ENCODE results near the gene PACRG.

PACRG gene

DNA sequence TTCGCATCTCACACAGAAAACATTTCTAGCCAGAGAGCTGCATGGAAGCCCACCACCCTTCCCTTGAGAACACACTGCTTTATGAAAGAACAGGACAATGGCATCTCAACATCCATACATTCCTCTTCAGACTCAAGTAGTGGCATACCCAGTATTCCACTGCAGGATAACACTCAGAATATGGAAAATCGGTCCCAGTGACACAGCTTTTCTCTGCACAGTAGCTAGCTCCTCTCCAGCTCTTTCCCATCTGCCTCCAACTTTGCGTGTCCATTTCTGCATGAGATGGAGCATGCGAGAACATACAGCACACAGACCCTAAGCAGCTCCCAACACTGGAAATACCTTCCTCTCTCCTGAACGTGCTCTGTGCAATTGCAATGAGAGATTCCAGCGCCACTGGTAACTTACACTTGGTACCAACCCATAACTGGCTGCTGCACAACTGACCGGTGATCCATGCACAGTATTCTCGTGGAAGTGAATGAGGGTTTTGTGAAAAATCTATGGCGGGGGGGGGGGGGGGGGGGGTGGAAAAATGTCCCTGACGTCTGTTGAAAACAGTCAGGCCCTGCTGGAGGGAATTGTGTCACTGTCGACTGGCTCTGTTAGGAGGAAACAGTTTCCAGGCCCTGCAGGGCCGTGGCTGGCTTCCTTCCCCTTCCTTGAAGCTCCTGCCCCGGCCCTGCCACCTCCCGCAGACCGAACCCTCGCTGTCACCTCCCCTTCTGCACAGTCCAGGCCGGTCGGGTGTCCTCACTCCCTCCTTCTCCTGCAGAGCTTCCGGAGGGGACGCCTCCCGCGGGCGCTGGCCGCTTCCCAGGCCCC is 420.9 kb downstream of the PACRG start:
- no peak for ATAC-seq
- TF ChIP-seq, protein P1, sequence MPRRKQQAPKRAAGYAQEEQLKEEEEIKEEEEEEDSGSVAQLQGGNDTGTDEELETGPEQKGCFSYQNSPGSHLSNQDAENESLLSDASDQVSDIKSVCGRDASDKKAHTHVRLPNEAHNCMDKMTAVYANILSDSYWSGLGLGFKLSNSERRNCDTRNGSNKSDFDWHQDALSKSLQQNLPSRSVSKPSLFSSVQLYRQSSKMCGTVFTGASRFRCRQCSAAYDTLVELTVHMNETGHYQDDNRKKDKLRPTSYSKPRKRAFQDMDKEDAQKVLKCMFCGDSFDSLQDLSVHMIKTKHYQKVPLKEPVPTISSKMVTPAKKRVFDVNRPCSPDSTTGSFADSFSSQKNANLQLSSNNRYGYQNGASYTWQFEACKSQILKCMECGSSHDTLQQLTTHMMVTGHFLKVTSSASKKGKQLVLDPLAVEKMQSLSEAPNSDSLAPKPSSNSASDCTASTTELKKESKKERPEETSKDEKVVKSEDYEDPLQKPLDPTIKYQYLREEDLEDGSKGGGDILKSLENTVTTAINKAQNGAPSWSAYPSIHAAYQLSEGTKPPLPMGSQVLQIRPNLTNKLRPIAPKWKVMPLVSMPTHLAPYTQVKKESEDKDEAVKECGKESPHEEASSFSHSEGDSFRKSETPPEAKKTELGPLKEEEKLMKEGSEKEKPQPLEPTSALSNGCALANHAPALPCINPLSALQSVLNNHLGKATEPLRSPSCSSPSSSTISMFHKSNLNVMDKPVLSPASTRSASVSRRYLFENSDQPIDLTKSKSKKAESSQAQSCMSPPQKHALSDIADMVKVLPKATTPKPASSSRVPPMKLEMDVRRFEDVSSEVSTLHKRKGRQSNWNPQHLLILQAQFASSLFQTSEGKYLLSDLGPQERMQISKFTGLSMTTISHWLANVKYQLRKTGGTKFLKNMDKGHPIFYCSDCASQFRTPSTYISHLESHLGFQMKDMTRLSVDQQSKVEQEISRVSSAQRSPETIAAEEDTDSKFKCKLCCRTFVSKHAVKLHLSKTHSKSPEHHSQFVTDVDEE (CRISPR knock-in tag; IDR thresholded peaks at IDR 0.05) = no peak
- TF ChIP-seq, protein P2, sequence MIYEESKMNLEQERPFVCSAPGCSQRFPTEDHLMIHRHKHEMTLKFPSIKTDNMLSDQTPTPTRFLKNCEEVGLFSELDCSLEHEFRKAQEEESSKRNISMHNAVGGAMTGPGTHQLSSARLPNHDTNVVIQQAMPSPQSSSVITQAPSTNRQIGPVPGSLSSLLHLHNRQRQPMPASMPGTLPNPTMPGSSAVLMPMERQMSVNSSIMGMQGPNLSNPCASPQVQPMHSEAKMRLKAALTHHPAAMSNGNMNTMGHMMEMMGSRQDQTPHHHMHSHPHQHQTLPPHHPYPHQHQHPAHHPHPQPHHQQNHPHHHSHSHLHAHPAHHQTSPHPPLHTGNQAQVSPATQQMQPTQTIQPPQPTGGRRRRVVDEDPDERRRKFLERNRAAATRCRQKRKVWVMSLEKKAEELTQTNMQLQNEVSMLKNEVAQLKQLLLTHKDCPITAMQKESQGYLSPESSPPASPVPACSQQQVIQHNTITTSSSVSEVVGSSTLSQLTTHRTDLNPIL (CRISPR knock-in tag; IDR thresholded peaks at IDR 0.05; ENCODE audit: low read depth) = no peak
- TF ChIP-seq ESRRG (CRISPR knock-in tag; IDR thresholded peaks at IDR 0.05) (no peak), PPARA (CRISPR knock-in tag; IDR thresholded peaks at IDR 0.05; ENCODE audit: borderline replicate concordance) (no peak), TOX (CRISPR knock-in tag; IDR thresholded peaks at IDR 0.05; ENCODE audit: borderline replicate concordance) (no peak), SNAI2 (CRISPR knock-in tag; IDR thresholded peaks at IDR 0.05) (no peak)

DNA sequence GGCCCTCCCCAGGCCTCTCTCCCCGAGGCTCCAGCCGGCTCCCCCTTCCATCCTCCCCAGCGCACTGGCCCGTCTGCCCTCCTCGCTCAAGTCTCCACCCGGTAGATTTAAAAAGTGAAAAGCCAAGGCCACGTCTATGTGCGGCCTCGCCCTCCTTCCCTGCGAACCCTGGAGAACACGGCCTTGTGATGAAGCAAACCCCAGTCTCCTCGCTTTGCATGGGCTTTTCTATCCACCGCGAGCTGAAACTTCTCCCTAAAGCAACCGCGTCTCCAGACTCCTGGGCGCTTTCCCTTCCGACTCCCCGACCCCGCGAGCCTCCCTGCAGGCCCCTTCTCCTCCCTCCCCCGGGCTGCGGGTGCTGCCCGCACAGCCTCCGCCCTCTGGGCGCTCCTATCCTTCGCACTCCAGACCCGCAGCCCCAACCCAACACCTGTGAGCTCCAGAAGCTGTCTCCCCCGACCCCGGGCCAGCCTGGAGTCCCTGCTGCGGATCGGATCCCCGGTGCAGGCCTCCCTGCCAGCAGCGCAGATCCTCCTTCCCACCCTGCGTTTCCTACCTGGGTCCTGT is 421.6 kb downstream of the PACRG start:
- ATAC-seq = no peak
- TF ChIP-seq OSR1 (CRISPR knock-in tag; IDR thresholded peaks at IDR 0.05) (no peak), ARNTL (CRISPR knock-in tag; IDR thresholded peaks at IDR 0.05; ENCODE audit: borderline replicate concordance, low read depth) (no peak), ZC3H10 (CRISPR knock-in tag; IDR thresholded peaks at IDR 0.05) (no peak), TOX (CRISPR knock-in tag; IDR thresholded peaks at IDR 0.05; ENCODE audit: borderline replicate concordance) (no peak), SNAI2 (CRISPR knock-in tag; IDR thresholded peaks at IDR 0.05) (no peak), ISL1 (CRISPR knock-in tag; IDR thresholded peaks at IDR 0.05) (no peak), RARB (CRISPR knock-in tag; IDR thresholded peaks at IDR 0.05) (no peak), ZFP30 (CRISPR knock-in tag; IDR thresholded peaks at IDR 0.05) (no peak), ESRRG (CRISPR knock-in tag; IDR thresholded peaks at IDR 0.05) (no peak), ZNF565 (CRISPR knock-in tag; conservative IDR thresholded peaks at IDR 0.05; ENCODE audit: low read depth) (no peak), ZFP3 (CRISPR knock-in tag; IDR thresholded peaks at IDR 0.05) (no peak)
- TF ChIP-seq, protein P2 (CRISPR knock-in tag; IDR thresholded peaks at IDR 0.05; ENCODE audit: low read depth) = no peak
- TF ChIP-seq, protein P1 (CRISPR knock-in tag; IDR thresholded peaks at IDR 0.05) = no peak

DNA sequence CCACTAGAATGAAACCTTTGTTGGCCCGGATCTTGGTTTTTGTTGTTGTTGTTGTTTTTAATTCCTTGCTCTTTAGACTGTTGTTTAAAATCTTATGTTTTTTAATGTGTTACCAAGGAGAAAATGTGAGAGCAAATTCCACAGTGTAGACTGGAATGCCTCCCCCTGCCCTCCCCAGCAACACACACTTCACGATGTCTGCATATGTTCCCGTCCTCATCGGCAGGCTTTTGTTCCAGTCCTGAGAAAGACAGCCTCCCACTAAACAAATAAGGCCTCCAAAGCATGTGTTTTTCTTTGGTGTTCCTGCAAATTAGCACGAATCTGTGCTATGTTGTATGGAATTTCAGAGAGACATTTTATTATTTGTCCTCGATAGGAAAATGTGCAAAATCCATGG is 423.4 kb downstream of the PACRG start:
- TF ChIP-seq RARB (CRISPR knock-in tag; IDR thresholded peaks at IDR 0.05) (no peak), TOX (CRISPR knock-in tag; IDR thresholded peaks at IDR 0.05; ENCODE audit: borderline replicate concordance) (no peak), ZC3H10 (CRISPR knock-in tag; IDR thresholded peaks at IDR 0.05) (no peak), ZNF8 (CRISPR knock-in tag; IDR thresholded peaks at IDR 0.05) (no peak), BACH2 (CRISPR knock-in tag; IDR thresholded peaks at IDR 0.05; ENCODE audit: borderline replicate concordance) (no peak), ZNF70 (CRISPR knock-in tag; IDR thresholded peaks at IDR 0.05) (no peak), ISL1 (CRISPR knock-in tag; IDR thresholded peaks at IDR 0.05) (no peak), TCF4 (CRISPR knock-in tag; IDR thresholded peaks at IDR 0.05; ENCODE audit: borderline replicate concordance) (no peak), OSR1 (CRISPR knock-in tag; IDR thresholded peaks at IDR 0.05) (no peak), ARNTL (CRISPR knock-in tag; IDR thresholded peaks at IDR 0.05; ENCODE audit: borderline replicate concordance, low read depth) (no peak), ZNF565 (CRISPR knock-in tag; conservative IDR thresholded peaks at IDR 0.05; ENCODE audit: low read depth) (no peak), CSDC2 (CRISPR knock-in tag; IDR thresholded peaks at IDR 0.05) (no peak)
- TF ChIP-seq, protein P2 (CRISPR knock-in tag; IDR thresholded peaks at IDR 0.05; ENCODE audit: low read depth) = no peak
- TF ChIP-seq, protein P3, sequence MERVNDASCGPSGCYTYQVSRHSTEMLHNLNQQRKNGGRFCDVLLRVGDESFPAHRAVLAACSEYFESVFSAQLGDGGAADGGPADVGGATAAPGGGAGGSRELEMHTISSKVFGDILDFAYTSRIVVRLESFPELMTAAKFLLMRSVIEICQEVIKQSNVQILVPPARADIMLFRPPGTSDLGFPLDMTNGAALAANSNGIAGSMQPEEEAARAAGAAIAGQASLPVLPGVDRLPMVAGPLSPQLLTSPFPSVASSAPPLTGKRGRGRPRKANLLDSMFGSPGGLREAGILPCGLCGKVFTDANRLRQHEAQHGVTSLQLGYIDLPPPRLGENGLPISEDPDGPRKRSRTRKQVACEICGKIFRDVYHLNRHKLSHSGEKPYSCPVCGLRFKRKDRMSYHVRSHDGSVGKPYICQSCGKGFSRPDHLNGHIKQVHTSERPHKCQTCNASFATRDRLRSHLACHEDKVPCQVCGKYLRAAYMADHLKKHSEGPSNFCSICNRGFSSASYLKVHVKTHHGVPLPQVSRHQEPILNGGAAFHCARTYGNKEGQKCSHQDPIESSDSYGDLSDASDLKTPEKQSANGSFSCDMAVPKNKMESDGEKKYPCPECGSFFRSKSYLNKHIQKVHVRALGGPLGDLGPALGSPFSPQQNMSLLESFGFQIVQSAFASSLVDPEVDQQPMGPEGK (CRISPR knock-in tag; IDR thresholded peaks at IDR 0.05; ENCODE audit: borderline replicate concordance) = no peak
- TF ChIP-seq, protein P4, sequence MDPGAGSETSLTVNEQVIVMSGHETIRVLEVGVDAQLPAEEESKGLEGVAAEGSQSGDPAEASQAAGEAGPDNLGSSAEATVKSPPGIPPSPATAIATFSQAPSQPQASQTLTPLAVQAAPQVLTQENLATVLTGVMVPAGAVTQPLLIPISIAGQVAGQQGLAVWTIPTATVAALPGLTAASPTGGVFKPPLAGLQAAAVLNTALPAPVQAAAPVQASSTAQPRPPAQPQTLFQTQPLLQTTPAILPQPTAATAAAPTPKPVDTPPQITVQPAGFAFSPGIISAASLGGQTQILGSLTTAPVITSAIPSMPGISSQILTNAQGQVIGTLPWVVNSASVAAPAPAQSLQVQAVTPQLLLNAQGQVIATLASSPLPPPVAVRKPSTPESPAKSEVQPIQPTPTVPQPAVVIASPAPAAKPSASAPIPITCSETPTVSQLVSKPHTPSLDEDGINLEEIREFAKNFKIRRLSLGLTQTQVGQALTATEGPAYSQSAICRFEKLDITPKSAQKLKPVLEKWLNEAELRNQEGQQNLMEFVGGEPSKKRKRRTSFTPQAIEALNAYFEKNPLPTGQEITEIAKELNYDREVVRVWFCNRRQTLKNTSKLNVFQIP (CRISPR knock-in tag; IDR thresholded peaks at IDR 0.05; ENCODE audit: borderline replicate concordance, low read depth) = no peak
- ATAC-seq = no peak
